ENCODE measurements around the gene OLFML2A. TPM values are rescaled to one million over a fixed set of nuclear protein-coding genes. Genes with fewer than 3 reads are reported as not detected.

Gene OLFML2A
- total and polyA plus RNA-seq, 2 of the 13 experiments (the other 11 are each of a cell fraction or from before 2014, with no cell fraction given) = 0.01 to 0.02 TPM

DNA sequence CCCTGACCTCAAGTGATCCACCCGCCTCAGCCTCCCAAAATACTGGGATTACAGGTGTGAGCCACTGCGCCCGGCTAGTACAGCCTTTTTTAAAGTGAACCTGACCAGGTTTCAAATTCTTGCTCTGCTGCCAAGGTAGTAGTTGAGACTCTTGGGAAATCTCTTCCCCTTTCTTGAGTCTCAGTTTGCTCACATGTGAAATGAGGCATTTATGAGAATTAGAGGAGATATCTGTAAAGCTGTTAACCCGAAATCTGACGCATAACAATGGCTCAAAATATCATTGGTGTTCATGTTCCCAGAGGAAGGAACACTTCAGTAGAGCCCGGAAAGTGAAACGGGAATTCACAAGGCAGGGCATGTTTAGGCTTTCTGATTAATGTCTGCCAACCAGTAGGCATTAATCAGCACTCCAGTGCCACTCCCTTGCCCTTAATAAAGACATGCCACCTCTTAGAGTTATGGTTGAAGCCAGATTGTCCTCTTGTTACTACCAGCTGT is 86.5 kb downstream of the OLFML2A start:
- FAIRE-seq (no peak), DNase-seq (ENCODE audit: low spot score) (no peak), ATAC-seq (no peak)
- Histone ChIP-seq H3K9ac (ENCODE audit: insufficient read depth, low read depth, low read length) (no peak overlapping the region), H4K20me1 (ENCODE audit: insufficient read depth, low read length) (peaks cover 31% of the 10 kb centered on the region), H3K36me3 (replicated peaks in 1 of 2; ENCODE audit: control insufficient read depth in 1 of 2, insufficient read depth in 2 of 2, low read length in 2 of 2) (peaks cover 12 to 22% of the 10 kb centered on the region in 2 experiments), H3K4me3 (replicated peaks in 1 of 3; ENCODE audit: insufficient read depth in 1 of 3, low read depth in 2 of 3, low read length in 3 of 3) (no peak overlapping the region), H2AFZ (ENCODE audit: low read length) (no peak overlapping the region), H3K27me3 (ENCODE audit: control insufficient read depth in 1 of 2, insufficient read depth in 2 of 2, low read length in 2 of 2) (no peaks in the 10 kb centered on the region; a peak in 1 of 5 replicates), H3K4me1 (ENCODE audit: insufficient read depth, low read length) (peaks cover 57% of the 10 kb centered on the region), H3K9me3 (ENCODE audit: low read length) (no peaks in the 10 kb centered on the region), H3K4me2 (ENCODE audit: low read depth, low read length) (peak overlapping the region; percentile 37), H3K27ac (ENCODE audit: extremely low read length, insufficient read depth, low read length) (no peak overlapping the region), H3K79me2 (ENCODE audit: insufficient read depth, low read length) (peaks cover 39% of the 10 kb centered on the region)
- intact Hi-C loops (cut with micrococcal nuclease; ENCODE audit: unreplicated experiment) (loop anchor here (10.0 kb wide), 1 partner anchor 281 kb away; the partner anchor contains the start of gene SCAI), in situ Hi-C loops (cut with HindIII; ENCODE audit: extremely low pct_ligation_motif_present, low pct_unique_long_range_greater_than_20kb) (no loop called here)
- BruUV-seq (replicated peaks) = no TSS peak
- WGBS (ENCODE audit: low lambda C conversion rate) = 76% methylated on average over 7 of the region's 7 CpGs
- ChIA-PET CTCF (ENCODE audit: low intra/inter-chr PET ratio, low total read pairs) (no interaction called here), POLR2A (interaction anchor here (4.1 kb wide), 1 partner anchor 92 kb away, joined by 26 read pairs; the partner anchor contains the start of gene NR6A1)
- no peak for TF ChIP-seq SPEN (CRISPR knock-in tag; IDR thresholded peaks at IDR 0.05; ENCODE audit: low read depth)
- TF ChIP-seq ZNF724P (CRISPR knock-in tag; IDR thresholded peaks at IDR 0.05; ENCODE audit: borderline replicate concordance) = no peak
- TF ChIP-seq, protein P1, sequence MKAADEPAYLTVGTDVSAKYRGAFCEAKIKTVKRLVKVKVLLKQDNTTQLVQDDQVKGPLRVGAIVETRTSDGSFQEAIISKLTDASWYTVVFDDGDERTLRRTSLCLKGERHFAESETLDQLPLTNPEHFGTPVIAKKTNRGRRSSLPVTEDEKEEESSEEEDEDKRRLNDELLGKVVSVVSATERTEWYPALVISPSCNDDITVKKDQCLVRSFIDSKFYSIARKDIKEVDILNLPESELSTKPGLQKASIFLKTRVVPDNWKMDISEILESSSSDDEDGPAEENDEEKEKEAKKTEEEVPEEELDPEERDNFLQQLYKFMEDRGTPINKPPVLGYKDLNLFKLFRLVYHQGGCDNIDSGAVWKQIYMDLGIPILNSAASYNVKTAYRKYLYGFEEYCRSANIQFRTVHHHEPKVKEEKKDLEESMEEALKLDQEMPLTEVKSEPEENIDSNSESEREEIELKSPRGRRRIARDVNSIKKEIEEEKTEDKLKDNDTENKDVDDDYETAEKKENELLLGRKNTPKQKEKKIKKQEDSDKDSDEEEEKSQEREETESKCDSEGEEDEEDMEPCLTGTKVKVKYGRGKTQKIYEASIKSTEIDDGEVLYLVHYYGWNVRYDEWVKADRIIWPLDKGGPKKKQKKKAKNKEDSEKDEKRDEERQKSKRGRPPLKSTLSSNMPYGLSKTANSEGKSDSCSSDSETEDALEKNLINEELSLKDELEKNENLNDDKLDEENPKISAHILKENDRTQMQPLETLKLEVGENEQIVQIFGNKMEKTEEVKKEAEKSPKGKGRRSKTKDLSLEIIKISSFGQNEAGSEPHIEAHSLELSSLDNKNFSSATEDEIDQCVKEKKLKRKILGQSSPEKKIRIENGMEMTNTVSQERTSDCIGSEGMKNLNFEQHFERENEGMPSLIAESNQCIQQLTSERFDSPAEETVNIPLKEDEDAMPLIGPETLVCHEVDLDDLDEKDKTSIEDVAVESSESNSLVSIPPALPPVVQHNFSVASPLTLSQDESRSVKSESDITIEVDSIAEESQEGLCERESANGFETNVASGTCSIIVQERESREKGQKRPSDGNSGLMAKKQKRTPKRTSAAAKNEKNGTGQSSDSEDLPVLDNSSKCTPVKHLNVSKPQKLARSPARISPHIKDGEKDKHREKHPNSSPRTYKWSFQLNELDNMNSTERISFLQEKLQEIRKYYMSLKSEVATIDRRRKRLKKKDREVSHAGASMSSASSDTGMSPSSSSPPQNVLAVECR (CRISPR knock-in tag; IDR thresholded peaks at IDR 0.05; ENCODE audit: borderline replicate concordance) = no peak
- TF ChIP-seq SNAI1 (CRISPR knock-in tag; IDR thresholded peaks at IDR 0.05; ENCODE audit: borderline replicate concordance) = no peak
- TF ChIP-seq IKZF4 (CRISPR knock-in tag; IDR thresholded peaks at IDR 0.05; ENCODE audit: borderline replicate concordance, low read depth, not compliant biosample characterization) = no peak
- no peak for TF ChIP-seq IRF2 (CRISPR knock-in tag; IDR thresholded peaks at IDR 0.05)
- no peak for TF ChIP-seq EP300 (IDR thresholded peaks at IDR 0.05; ENCODE audit: low read depth in 2 of 2, low read length in 2 of 2)
- no peak for TF ChIP-seq EP300 (CRISPR knock-in tag; IDR thresholded peaks at IDR 0.05; ENCODE audit: borderline replicate concordance)
- TF ChIP-seq KAT7 (CRISPR knock-in tag; IDR thresholded peaks at IDR 0.05; ENCODE audit: borderline replicate concordance) = no peak
- TF ChIP-seq, protein P2, sequence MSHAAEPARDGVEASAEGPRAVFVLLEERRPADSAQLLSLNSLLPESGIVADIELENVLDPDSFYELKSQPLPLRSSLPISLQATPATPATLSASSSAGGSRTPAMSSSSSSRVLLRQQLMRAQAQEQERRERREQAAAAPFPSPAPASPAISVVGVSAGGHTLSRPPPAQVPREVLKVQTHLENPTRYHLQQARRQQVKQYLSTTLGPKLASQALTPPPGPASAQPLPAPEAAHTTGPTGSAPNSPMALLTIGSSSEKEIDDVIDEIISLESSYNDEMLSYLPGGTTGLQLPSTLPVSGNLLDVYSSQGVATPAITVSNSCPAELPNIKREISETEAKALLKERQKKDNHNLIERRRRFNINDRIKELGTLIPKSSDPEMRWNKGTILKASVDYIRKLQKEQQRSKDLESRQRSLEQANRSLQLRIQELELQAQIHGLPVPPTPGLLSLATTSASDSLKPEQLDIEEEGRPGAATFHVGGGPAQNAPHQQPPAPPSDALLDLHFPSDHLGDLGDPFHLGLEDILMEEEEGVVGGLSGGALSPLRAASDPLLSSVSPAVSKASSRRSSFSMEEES (CRISPR knock-in tag; IDR thresholded peaks at IDR 0.05) = no peak
- TF ChIP-seq, protein P3, sequence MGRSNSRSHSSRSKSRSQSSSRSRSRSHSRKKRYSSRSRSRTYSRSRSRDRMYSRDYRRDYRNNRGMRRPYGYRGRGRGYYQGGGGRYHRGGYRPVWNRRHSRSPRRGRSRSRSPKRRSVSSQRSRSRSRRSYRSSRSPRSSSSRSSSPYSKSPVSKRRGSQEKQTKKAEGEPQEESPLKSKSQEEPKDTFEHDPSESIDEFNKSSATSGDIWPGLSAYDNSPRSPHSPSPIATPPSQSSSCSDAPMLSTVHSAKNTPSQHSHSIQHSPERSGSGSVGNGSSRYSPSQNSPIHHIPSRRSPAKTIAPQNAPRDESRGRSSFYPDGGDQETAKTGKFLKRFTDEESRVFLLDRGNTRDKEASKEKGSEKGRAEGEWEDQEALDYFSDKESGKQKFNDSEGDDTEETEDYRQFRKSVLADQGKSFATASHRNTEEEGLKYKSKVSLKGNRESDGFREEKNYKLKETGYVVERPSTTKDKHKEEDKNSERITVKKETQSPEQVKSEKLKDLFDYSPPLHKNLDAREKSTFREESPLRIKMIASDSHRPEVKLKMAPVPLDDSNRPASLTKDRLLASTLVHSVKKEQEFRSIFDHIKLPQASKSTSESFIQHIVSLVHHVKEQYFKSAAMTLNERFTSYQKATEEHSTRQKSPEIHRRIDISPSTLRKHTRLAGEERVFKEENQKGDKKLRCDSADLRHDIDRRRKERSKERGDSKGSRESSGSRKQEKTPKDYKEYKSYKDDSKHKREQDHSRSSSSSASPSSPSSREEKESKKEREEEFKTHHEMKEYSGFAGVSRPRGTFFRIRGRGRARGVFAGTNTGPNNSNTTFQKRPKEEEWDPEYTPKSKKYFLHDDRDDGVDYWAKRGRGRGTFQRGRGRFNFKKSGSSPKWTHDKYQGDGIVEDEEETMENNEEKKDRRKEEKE (IDR thresholded peaks at IDR 0.05) = no peak
- no peak for TF ChIP-seq ETV5 (CRISPR knock-in tag; IDR thresholded peaks at IDR 0.05; ENCODE audit: borderline replicate concordance)
- no peak for TF ChIP-seq SIN3A (IDR thresholded peaks at IDR 0.05; ENCODE audit: borderline replicate concordance, low read depth, low read length)
- no peak for TF ChIP-seq TAF1 (CRISPR knock-in tag; IDR thresholded peaks at IDR 0.05)
- no peak for TF ChIP-seq BORCS8-MEF2B (CRISPR knock-in tag; IDR thresholded peaks at IDR 0.05)

All from HepG2 (cell line).